Type B pancreatic cell (in vitro differentiated cells): ENCODE results near the gene MLH3. TPM values are rescaled to one million over a fixed set of nuclear protein-coding genes. Genes with fewer than 3 reads are reported as not detected.

Source experiments
- DNase-seq: peaks from one replicate; pipeline ENCODE4 v3.0.0; 2021; ENCODE audit warnings: mixed read lengths; ENCODE audit not compliant: unreplicated experiment; ENCODE audit errors: extremely low spot score
- H3K27ac Mint-ChIP-seq: 2 replicates; pipeline ENCODE4 v1.8.0; 2021; ENCODE audit warnings: mild to moderate bottlenecking, mixed read lengths
- H3K27me3 Mint-ChIP-seq: 2 replicates; pipeline ENCODE4 v1.8.0; 2021; ENCODE audit warnings: mixed read lengths
- H3K36me3 Mint-ChIP-seq: 2 replicates; pipeline ENCODE4 v1.8.0; 2021; ENCODE audit warnings: mixed read lengths
- H3K4me1 Mint-ChIP-seq: one replicate; pipeline ENCODE4 v1.8.0; 2021; ENCODE audit warnings: mixed read lengths; ENCODE audit not compliant: unreplicated experiment
- H3K4me3 Mint-ChIP-seq: 2 replicates; pipeline ENCODE4 v1.8.0; 2021; ENCODE audit warnings: mild to moderate bottlenecking, mixed read lengths
- H3K9me3 Mint-ChIP-seq: 2 replicates; pipeline ENCODE4 v1.8.0; 2021; ENCODE audit warnings: mixed read lengths
- CTCF ChIP-seq: fragments of 200-600 bp; sonication (generic); conservative IDR thresholded peaks from 2 replicates; pipeline ENCODE4 v1.5.0; 2021; ENCODE audit warnings: antibody characterized with exemption, mild to moderate bottlenecking
- total RNA-seq: library from RNA; stranded (reverse); gene quantifications from 2 replicates; pipeline ENCODE4 v1.2.1, GENCODE V29; 2021; ENCODE audit warnings: low replicate concordance

The MLH3 gene
- total RNA-seq, 1 donor from 2014 or later = 28.5 TPM

GRCh38 chr14:75009176-75009575, 42.1 kb downstream of the MLH3 start:
- peaks cover 31% of the 10 kb centered on the region for H3K36me3 Mint-ChIP-seq
- H3K9me3 Mint-ChIP-seq = no peaks in the 10 kb centered on the region
- peaks cover 6% of the 10 kb centered on the region for H3K4me1 Mint-ChIP-seq
- no peak for TF ChIP-seq CTCF
- no peaks in the 10 kb centered on the region for H3K27me3 Mint-ChIP-seq
- H3K4me3 Mint-ChIP-seq = no peak overlapping the region
- H3K27ac Mint-ChIP-seq = no peak overlapping the region
- no peak for DNase-seq

- Mint-ChIP-seq H3K4me3 (peak overlapping the region; percentile 64), H3K36me3 (peaks cover 29% of the 10 kb centered on the region), H3K4me1 (peaks cover 15% of the 10 kb centered on the region), H3K27ac (no peak overlapping the region), H3K9me3 (no peaks in the 10 kb centered on the region), H3K27me3 (no peaks in the 10 kb centered on the region)
- no peak for DNase-seq
- no peak for TF ChIP-seq CTCF
Observed at GRCh38 chr14:75005357-75005756, 45.9 kb downstream of the MLH3 start.

- H3K27ac Mint-ChIP-seq = peak overlapping the region; percentile 82
Observed at GRCh38 chr14:75003250-75004027, 47.8 kb downstream of the MLH3 start.

GRCh38 chr14:75002392-75003249, 48.6 kb downstream of the MLH3 start, which contains the start of gene EIF2B2:
EIF2B2 (plus strand) TSS chr14:75002921; CDS start chr14:75002991, 70 bp downstream.
- peak; percentile 97 for DNase-seq
- Mint-ChIP-seq H3K36me3 (peaks cover 23% of the 10 kb centered on the region), H3K4me3 (peak within 1 kb of the TSS; percentile 99), H3K4me1 (peaks cover 15% of the 10 kb centered on the region), H3K9me3 (no peaks in the 10 kb centered on the region), H3K27me3 (no peaks in the 10 kb centered on the region), H3K27ac (peak within 1 kb of the TSS; percentile 82)
- peak; percentile 54 for TF ChIP-seq CTCF

More at GRCh38 chr14:75003250-75004027, 47.8 kb downstream of the MLH3 start:
- no peak for TF ChIP-seq CTCF
- peaks cover 26% of the 10 kb centered on the region for H3K36me3 Mint-ChIP-seq
- no peaks in the 10 kb centered on the region for H3K9me3 Mint-ChIP-seq
- H3K4me3 Mint-ChIP-seq = peak overlapping the region; percentile 99
- H3K27me3 Mint-ChIP-seq = no peaks in the 10 kb centered on the region
- no peak for DNase-seq
- H3K4me1 Mint-ChIP-seq = peaks cover 15% of the 10 kb centered on the region

GRCh38 chr14:75001899-75002298, 49.4 kb downstream of the MLH3 start:
- H3K4me1 Mint-ChIP-seq = peaks cover 15% of the 10 kb centered on the region
- H3K4me3 Mint-ChIP-seq = peak overlapping the region; percentile 99
- no peak for TF ChIP-seq CTCF
- peaks cover 16% of the 10 kb centered on the region for H3K36me3 Mint-ChIP-seq
- no peak for DNase-seq
- H3K27ac Mint-ChIP-seq = peak overlapping the region; percentile 82
- H3K9me3 Mint-ChIP-seq = no peaks in the 10 kb centered on the region
- H3K27me3 Mint-ChIP-seq = no peaks in the 10 kb centered on the region
